Stomach (tissue), 4 donors: ENCODE results near the gene NKAIN2.

Source experiments
- CTCF ChIP-seq, 7 experiments: fragments of 450-650 bp in 4 of 7; fragments of 200-600 bp in 3 of 7; sonication (generic) in 3 of 7; IDR thresholded peaks; one replicate each; pipeline ENCODE4 v1.5.1; 2016 to 2019; ENCODE audit warnings: antibody characterized with exemption in 7 of 7, control low read depth in 2 of 7, mild to moderate bottlenecking in 1 of 7
- EP300 ChIP-seq: sonication (generic); formaldehyde crosslinking; IDR thresholded peaks from one replicate; pipeline ENCODE4 v1.6.1; 2017; ENCODE audit warnings: antibody characterized with exemption
- POLR2A ChIP-seq, 4 donors: fragments of 450-650 bp; IDR thresholded peaks; one replicate each; pipeline ENCODE4 v1.6.1; 2016; ENCODE audit warnings: antibody characterized with exemption in 4 of 4, control low read depth in 2 of 4, mild to moderate bottlenecking in 1 of 4, moderate library complexity in 1 of 4
- POLR2AphosphoS5 ChIP-seq, 3 donors: sonication (generic); formaldehyde crosslinking; IDR thresholded peaks; one replicate each; pipeline ENCODE4 v1.6.1; 2016; ENCODE audit warnings: antibody characterized with exemption in 3 of 3

DNA sequence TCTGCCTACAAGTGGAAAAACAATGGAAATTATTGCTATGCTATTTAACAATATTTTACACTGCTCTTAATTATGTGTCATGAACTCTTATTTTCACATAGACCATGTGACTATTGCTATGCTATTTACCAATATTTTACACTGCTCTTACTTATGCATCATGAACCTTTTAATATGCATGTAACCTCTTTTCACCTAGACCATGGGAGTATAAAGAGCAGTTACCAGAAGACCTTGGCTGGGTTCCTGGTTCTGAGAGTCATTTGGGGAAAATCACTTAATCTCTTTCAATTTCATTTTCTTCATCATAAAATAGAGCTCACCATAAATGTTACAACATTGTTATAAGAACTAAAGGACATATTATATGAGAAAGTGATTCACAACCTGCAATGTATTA lies 934.8 kb downstream of the NKAIN2 start:
- TF ChIP-seq POLR2A (IDR thresholded peaks at IDR 0.05) (no peak), CTCF (IDR thresholded peaks at IDR 0.05) (no peak), EP300 (no peak), POLR2AphosphoS5 (IDR thresholded peaks at IDR 0.05) (no peak)
